ENCODE measurements around the gene SIPA1. TPM values are rescaled to one million over a fixed set of nuclear protein-coding genes. Genes with fewer than 3 reads are reported as not detected.

SIPA1 gene
- total RNA-seq, 1 donor from 2014 or later = 42.9 TPM

DNA sequence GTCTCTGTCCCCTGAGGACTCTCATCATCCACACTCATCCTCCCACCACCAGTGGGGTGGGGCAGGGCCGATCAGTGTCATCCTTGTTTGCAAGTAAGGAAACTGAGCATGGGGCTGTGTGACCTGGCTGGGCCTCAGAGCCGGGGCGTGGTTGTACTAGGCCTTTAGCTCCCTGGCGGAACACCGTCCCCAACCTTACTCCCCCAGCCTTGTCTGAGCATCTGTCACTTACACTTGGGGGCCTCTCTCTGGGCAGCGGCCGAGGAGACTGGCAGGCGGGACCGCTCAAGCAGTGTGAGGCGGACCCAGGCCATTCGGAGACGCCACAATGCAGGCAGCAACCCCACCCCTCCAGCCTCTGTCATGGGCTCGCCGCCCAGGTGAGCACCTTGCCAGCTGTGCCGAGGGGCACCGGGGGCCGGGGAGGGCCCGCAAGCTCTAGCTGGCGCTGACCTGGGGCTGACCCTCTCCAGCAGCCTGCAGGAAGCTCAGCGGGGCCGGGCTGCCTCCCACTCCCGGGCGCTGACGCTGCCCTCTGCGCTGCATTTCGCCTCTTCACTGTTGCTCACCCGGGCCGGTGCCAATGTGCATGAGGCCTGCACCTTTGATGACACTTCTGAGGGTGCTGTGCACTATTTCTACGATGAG lies 18.5 kb upstream of the SIPA1 start:
- DNase-seq (ENCODE audit: low spot score in 2 of 2, unreplicated experiment in 2 of 2) = no peak
- H3K4me3 Mint-ChIP-seq = no peak overlapping the region
- TF ChIP-seq, protein P1, sequence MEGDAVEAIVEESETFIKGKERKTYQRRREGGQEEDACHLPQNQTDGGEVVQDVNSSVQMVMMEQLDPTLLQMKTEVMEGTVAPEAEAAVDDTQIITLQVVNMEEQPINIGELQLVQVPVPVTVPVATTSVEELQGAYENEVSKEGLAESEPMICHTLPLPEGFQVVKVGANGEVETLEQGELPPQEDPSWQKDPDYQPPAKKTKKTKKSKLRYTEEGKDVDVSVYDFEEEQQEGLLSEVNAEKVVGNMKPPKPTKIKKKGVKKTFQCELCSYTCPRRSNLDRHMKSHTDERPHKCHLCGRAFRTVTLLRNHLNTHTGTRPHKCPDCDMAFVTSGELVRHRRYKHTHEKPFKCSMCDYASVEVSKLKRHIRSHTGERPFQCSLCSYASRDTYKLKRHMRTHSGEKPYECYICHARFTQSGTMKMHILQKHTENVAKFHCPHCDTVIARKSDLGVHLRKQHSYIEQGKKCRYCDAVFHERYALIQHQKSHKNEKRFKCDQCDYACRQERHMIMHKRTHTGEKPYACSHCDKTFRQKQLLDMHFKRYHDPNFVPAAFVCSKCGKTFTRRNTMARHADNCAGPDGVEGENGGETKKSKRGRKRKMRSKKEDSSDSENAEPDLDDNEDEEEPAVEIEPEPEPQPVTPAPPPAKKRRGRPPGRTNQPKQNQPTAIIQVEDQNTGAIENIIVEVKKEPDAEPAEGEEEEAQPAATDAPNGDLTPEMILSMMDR (IDR thresholded peaks at IDR 0.05; ENCODE audit: unreplicated experiment) = no peak

GRCh38 chr11:65620666-65621065 lies 17.2 kb upstream of the SIPA1 start:
- DNase-seq (ENCODE audit: low spot score in 2 of 2, unreplicated experiment in 2 of 2) = no peak
- Mint-ChIP-seq H3K36me3 (peaks cover 13% of the 10 kb centered on the region), H3K27ac (no peak overlapping the region), H3K9me3 (no peaks in the 10 kb centered on the region), H3K27me3 (ENCODE audit: low read depth) (no peaks in the 10 kb centered on the region), H3K4me1 (peaks cover 8% of the 10 kb centered on the region), H3K4me3 (no peak overlapping the region)
- TF ChIP-seq, protein P1 (IDR thresholded peaks at IDR 0.05; ENCODE audit: unreplicated experiment) = no peak

More for the DNA sequence above, 18.5 kb upstream of the SIPA1 start:
- Mint-ChIP-seq H3K36me3 (peaks cover 12% of the 10 kb centered on the region), H3K9me3 (no peaks in the 10 kb centered on the region), H3K4me1 (peaks cover 8% of the 10 kb centered on the region), H3K27me3 (ENCODE audit: low read depth) (no peaks in the 10 kb centered on the region), H3K27ac (no peak overlapping the region)

- Mint-ChIP-seq H3K27me3 (ENCODE audit: low read depth) (no peaks in the 10 kb centered on the region), H3K4me1 (peaks cover 5% of the 10 kb centered on the region), H3K4me3 (no peak overlapping the region), H3K36me3 (peaks cover 16% of the 10 kb centered on the region), H3K9me3 (no peaks in the 10 kb centered on the region), H3K27ac (no peak overlapping the region)
- TF ChIP-seq, protein P1 (IDR thresholded peaks at IDR 0.05; ENCODE audit: unreplicated experiment) = no peak
- no peak for DNase-seq (ENCODE audit: low spot score in 2 of 2, unreplicated experiment in 2 of 2)
Measured at GRCh38 chr11:65621460-65621859, 16.4 kb upstream of the SIPA1 start.

DNA sequence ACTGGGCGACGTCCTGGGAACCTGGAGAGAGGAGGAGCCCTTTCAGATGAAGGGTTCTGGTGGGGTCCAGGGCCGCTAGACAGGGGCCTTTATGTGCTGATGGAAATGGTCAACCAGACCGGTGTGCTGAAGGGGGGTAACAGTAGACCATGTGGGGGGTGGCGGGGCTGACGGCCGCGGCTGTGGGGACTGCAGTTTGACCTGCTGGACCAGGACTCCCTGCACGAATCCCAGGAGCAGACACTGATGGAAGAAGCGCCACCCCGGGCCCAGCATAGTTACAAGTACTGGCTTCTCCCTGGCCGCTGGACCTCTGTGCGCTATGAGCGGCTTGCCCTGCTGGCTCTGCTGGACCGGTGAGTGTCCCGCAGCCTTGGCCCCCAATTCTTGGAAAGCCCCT lies 15.9 kb upstream of the SIPA1 start:
- no peak for DNase-seq (ENCODE audit: low spot score in 2 of 2, unreplicated experiment in 2 of 2)
- Mint-ChIP-seq H3K9me3 (no peaks in the 10 kb centered on the region), H3K4me1 (no peaks in the 10 kb centered on the region), H3K27me3 (ENCODE audit: low read depth) (no peaks in the 10 kb centered on the region), H3K4me3 (no peak overlapping the region), H3K27ac (no peak overlapping the region), H3K36me3 (peaks cover 16% of the 10 kb centered on the region)
- TF ChIP-seq, protein P1 (IDR thresholded peaks at IDR 0.05; ENCODE audit: unreplicated experiment) = no peak

GRCh38 chr11:65623177-65623576 lies 14.7 kb upstream of the SIPA1 start:
- Mint-ChIP-seq H3K27me3 (ENCODE audit: low read depth) (no peaks in the 10 kb centered on the region), H3K4me3 (no peak overlapping the region), H3K27ac (no peak overlapping the region), H3K36me3 (peaks cover 18% of the 10 kb centered on the region), H3K4me1 (no peaks in the 10 kb centered on the region), H3K9me3 (no peaks in the 10 kb centered on the region)
- TF ChIP-seq, protein P1 (IDR thresholded peaks at IDR 0.05; ENCODE audit: unreplicated experiment) = no peak
- no peak for DNase-seq (ENCODE audit: low spot score in 2 of 2, unreplicated experiment in 2 of 2)

All from mesothelial cell of epicardium (in vitro differentiated cells).